ENCODE data around the gene STRBP.

The STRBP gene

GRCh38 chr9:123268465-123269259, at the start of gene STRBP:
Gene STRBP (minus strand): TSS chr9:123268586. CDS start chr9:123184134, 84,452 bp downstream.
- no peaks in the 10 kb centered on the region for H3K27me3 ChIP-seq (ENCODE audit: control insufficient read depth, insufficient read depth, low read length)
- peaks cover 12% of the 10 kb centered on the region for H3K4me1 ChIP-seq (ENCODE audit: control insufficient read depth, insufficient read depth, low read length)
- H3K4me3 ChIP-seq (ENCODE audit: low read length) = peak within 1 kb of the TSS; percentile 44
- peak within 1 kb of the TSS; percentile 71 for H3K9ac ChIP-seq (ENCODE audit: low read length)
- H3K36me3 ChIP-seq (ENCODE audit: control insufficient read depth, insufficient read depth, low read length) = no peaks in the 10 kb centered on the region
- H3K9me3 ChIP-seq (ENCODE audit: control insufficient read depth, low read length) = no peaks in the 10 kb centered on the region

DNA sequence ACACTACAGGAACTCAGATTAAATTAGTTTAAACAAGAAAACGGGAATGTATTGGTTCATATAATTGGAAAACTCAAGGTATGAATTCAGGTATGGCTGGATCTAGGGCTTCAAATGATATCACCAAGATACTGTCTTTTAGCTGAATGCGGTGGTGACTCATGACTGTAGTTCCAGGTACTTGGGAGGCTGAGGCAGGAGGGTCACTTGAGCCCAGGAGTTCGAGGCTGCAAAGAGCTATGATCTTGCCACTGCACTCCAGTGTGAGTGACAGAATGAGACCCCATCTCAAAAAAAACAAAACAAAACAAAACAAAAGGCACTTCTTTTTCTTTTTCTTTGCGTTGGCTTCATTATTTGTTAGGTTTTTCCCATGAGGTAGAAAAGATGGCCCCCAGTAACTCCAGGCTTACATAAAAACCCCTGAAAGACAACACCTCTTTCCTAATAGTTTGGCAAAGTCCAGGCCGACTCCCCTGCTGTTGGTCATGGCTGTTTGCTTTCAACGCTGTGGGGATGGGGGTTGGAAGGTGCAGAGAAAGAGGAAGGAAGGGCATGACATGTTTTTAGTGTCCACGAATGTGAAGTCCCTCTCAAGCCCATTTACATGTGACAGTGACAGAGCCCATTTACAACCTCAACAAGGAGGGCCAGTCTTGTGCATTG, 47.8 kb upstream of the STRBP start:
- Histone ChIP-seq H3K4me1 (ENCODE audit: control insufficient read depth, insufficient read depth, low read length) (no peaks in the 10 kb centered on the region), H3K9me3 (ENCODE audit: control insufficient read depth, low read length) (no peaks in the 10 kb centered on the region), H3K36me3 (ENCODE audit: control insufficient read depth, insufficient read depth, low read length) (no peaks in the 10 kb centered on the region), H3K9ac (ENCODE audit: low read length) (no peak overlapping the region), H3K27me3 (ENCODE audit: control insufficient read depth, insufficient read depth, low read length) (no peaks in the 10 kb centered on the region), H3K4me3 (ENCODE audit: low read length) (no peak overlapping the region)

DNA sequence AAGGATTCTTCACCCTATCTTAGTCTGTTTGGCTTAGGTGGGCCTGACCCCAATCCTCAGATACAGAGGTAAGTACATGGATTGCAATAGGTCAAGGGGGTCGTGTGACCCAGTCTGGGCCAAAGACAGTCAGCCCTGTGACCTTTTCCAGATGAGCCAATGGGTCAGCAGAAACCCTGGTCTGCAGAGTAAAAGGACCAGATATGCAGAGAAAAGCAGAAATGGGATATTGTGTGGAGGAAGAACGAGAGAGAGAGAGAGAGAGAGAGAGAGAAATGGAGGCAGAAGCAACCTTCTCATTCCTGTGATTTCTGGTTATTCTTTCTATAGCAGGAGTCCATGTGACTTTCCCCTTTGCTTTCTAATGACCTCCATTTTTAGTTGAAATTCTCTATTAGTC, 47.2 kb upstream of the STRBP start:
- Histone ChIP-seq H3K4me1 (ENCODE audit: control insufficient read depth, insufficient read depth, low read length) (no peaks in the 10 kb centered on the region), H3K9me3 (ENCODE audit: control insufficient read depth, low read length) (no peaks in the 10 kb centered on the region), H3K36me3 (ENCODE audit: control insufficient read depth, insufficient read depth, low read length) (no peaks in the 10 kb centered on the region)

GRCh38 chr9:123314617-123315016, 46.2 kb upstream of the STRBP start:
- no peaks in the 10 kb centered on the region for H3K9me3 ChIP-seq (ENCODE audit: control insufficient read depth, low read length)
- no peak overlapping the region for H3K9ac ChIP-seq (ENCODE audit: low read length)
- H3K36me3 ChIP-seq (ENCODE audit: control insufficient read depth, insufficient read depth, low read length) = no peaks in the 10 kb centered on the region
- H3K27me3 ChIP-seq (ENCODE audit: control insufficient read depth, insufficient read depth, low read length) = no peaks in the 10 kb centered on the region
- H3K4me3 ChIP-seq (ENCODE audit: low read length) = no peak overlapping the region
- H3K4me1 ChIP-seq (ENCODE audit: control insufficient read depth, insufficient read depth, low read length) = no peaks in the 10 kb centered on the region

More for the DNA sequence above, 47.2 kb upstream of the STRBP start:
- H3K9ac ChIP-seq (ENCODE audit: low read length) = no peak overlapping the region
- no peak overlapping the region for H3K4me3 ChIP-seq (ENCODE audit: low read length)
- no peaks in the 10 kb centered on the region for H3K27me3 ChIP-seq (ENCODE audit: control insufficient read depth, insufficient read depth, low read length)

GRCh38 chr9:123312306-123312877, 44.0 kb upstream of the STRBP start:
- no peak overlapping the region for H3K4me3 ChIP-seq (ENCODE audit: low read length)
- no peaks in the 10 kb centered on the region for H3K9me3 ChIP-seq (ENCODE audit: control insufficient read depth, low read length)
- no peaks in the 10 kb centered on the region for H3K4me1 ChIP-seq (ENCODE audit: control insufficient read depth, insufficient read depth, low read length)
- no peaks in the 10 kb centered on the region for H3K27me3 ChIP-seq (ENCODE audit: control insufficient read depth, insufficient read depth, low read length)
- no peaks in the 10 kb centered on the region for H3K36me3 ChIP-seq (ENCODE audit: control insufficient read depth, insufficient read depth, low read length)
- H3K9ac ChIP-seq (ENCODE audit: low read length) = no peak overlapping the region

- Histone ChIP-seq H3K9ac (ENCODE audit: low read length) (no peak overlapping the region), H3K9me3 (ENCODE audit: control insufficient read depth, low read length) (no peaks in the 10 kb centered on the region), H3K36me3 (ENCODE audit: control insufficient read depth, insufficient read depth, low read length) (no peaks in the 10 kb centered on the region), H3K4me3 (ENCODE audit: low read length) (no peak overlapping the region), H3K4me1 (ENCODE audit: control insufficient read depth, insufficient read depth, low read length) (no peaks in the 10 kb centered on the region), H3K27me3 (ENCODE audit: control insufficient read depth, insufficient read depth, low read length) (no peaks in the 10 kb centered on the region)
Measured at GRCh38 chr9:123311250-123311752, 42.9 kb upstream of the STRBP start.

DNA sequence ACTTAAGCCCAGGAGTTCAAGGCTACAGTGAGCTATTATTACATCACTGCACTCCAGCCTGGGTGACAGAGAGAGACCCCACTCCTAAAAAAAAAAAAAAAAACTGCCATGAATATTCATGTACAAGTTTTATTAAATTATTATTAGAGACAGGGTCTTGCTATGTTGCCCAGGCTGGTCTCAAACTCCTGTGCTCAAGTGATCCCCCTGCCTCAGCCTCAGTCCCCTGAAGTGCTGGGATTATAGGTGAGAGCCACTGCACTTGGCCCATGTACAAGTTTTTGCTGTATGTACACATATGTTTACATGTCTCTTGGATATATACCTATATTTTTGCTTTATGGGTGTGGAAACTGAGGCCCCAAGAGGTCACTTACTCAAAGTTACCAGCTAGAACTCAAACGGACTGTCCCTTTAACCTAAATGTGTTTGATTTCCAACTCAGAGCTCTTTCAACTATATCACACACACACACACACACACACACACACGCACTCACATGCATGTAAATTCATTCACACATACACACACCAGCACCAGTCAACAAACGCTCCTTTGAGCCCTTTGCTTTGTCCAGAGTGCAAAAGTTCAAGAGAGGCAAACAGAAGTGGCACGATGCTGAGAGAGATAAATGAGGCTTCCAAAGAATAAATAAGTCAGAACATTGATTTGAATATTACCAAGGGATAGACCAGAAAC, 42.3 kb upstream of the STRBP start:
- no peak overlapping the region for H3K9ac ChIP-seq (ENCODE audit: low read length)
- H3K9me3 ChIP-seq (ENCODE audit: control insufficient read depth, low read length) = no peaks in the 10 kb centered on the region
- H3K27me3 ChIP-seq (ENCODE audit: control insufficient read depth, insufficient read depth, low read length) = no peaks in the 10 kb centered on the region
- H3K36me3 ChIP-seq (ENCODE audit: control insufficient read depth, insufficient read depth, low read length) = no peaks in the 10 kb centered on the region
- H3K4me1 ChIP-seq (ENCODE audit: control insufficient read depth, insufficient read depth, low read length) = no peaks in the 10 kb centered on the region
- no peak overlapping the region for H3K4me3 ChIP-seq (ENCODE audit: low read length)

- no peaks in the 10 kb centered on the region for H3K27me3 ChIP-seq (ENCODE audit: control insufficient read depth, insufficient read depth, low read length)
- H3K36me3 ChIP-seq (ENCODE audit: control insufficient read depth, insufficient read depth, low read length) = no peaks in the 10 kb centered on the region
- H3K4me3 ChIP-seq (ENCODE audit: low read length) = no peak overlapping the region
- H3K4me1 ChIP-seq (ENCODE audit: control insufficient read depth, insufficient read depth, low read length) = peaks cover 5% of the 10 kb centered on the region
- H3K9me3 ChIP-seq (ENCODE audit: control insufficient read depth, low read length) = no peaks in the 10 kb centered on the region
- H3K9ac ChIP-seq (ENCODE audit: low read length) = no peak overlapping the region
Measured at GRCh38 chr9:123309611-123310010, 41.2 kb upstream of the STRBP start.

- peaks cover 5% of the 10 kb centered on the region for H3K4me1 ChIP-seq (ENCODE audit: control insufficient read depth, insufficient read depth, low read length)
- no peaks in the 10 kb centered on the region for H3K27me3 ChIP-seq (ENCODE audit: control insufficient read depth, insufficient read depth, low read length)
- no peak overlapping the region for H3K4me3 ChIP-seq (ENCODE audit: low read length)
- no peaks in the 10 kb centered on the region for H3K9me3 ChIP-seq (ENCODE audit: control insufficient read depth, low read length)
- no peaks in the 10 kb centered on the region for H3K36me3 ChIP-seq (ENCODE audit: control insufficient read depth, insufficient read depth, low read length)
- H3K9ac ChIP-seq (ENCODE audit: low read length) = no peak overlapping the region
Measured at GRCh38 chr9:123305879-123306278, 37.5 kb upstream of the STRBP start.

- Histone ChIP-seq H3K4me1 (ENCODE audit: control insufficient read depth, insufficient read depth, low read length) (peaks cover 5% of the 10 kb centered on the region), H3K27me3 (ENCODE audit: control insufficient read depth, insufficient read depth, low read length) (no peaks in the 10 kb centered on the region), H3K36me3 (ENCODE audit: control insufficient read depth, insufficient read depth, low read length) (no peaks in the 10 kb centered on the region), H3K9me3 (ENCODE audit: control insufficient read depth, low read length) (no peaks in the 10 kb centered on the region), H3K4me3 (ENCODE audit: low read length) (no peak overlapping the region), H3K9ac (ENCODE audit: low read length) (no peak overlapping the region)
Measured at GRCh38 chr9:123304340-123304691, 35.9 kb upstream of the STRBP start.

- peaks cover 5% of the 10 kb centered on the region for H3K4me1 ChIP-seq (ENCODE audit: control insufficient read depth, insufficient read depth, low read length)
- H3K9ac ChIP-seq (ENCODE audit: low read length) = no peak overlapping the region
- H3K27me3 ChIP-seq (ENCODE audit: control insufficient read depth, insufficient read depth, low read length) = no peaks in the 10 kb centered on the region
- no peak overlapping the region for H3K4me3 ChIP-seq (ENCODE audit: low read length)
- H3K9me3 ChIP-seq (ENCODE audit: control insufficient read depth, low read length) = no peaks in the 10 kb centered on the region
- no peaks in the 10 kb centered on the region for H3K36me3 ChIP-seq (ENCODE audit: control insufficient read depth, insufficient read depth, low read length)
Measured at GRCh38 chr9:123302348-123303214, 34.2 kb upstream of the STRBP start.

All from mucosa of stomach (tissue), 1 donor.